HepG2 (cell line): ENCODE measurements around the gene EXOSC6. TPM values are rescaled to one million over a fixed set of nuclear protein-coding genes. Genes with fewer than 3 reads are reported as not detected.
A peak's percentile ranks its signal among the peaks of the same experiment; 100 is the strongest.

Experiments used
- ATAC-seq: fragments of 200-7000 bp; cut with Tn5 transposase; 3 replicates; pipeline ENCODE4 v1.9.1; 2020; ENCODE audit warnings: mild to moderate bottlenecking, moderate library complexity
- BruUV-seq: library from RNA; stranded (reverse); fragments of 400-500 nt; replicated peaks from 2 replicates; lab custom pipeline; 2021; lab: Mats Ljungman, UMichigan
- CTCF ChIA-PET: fragments of 300-600 bp; formaldehyde crosslinking; extraction: SDS; loops from one replicate; lab custom pipeline; 2021; ENCODE audit warnings: low total read pairs, inconsistent platforms, low intra/inter-chr PET ratio; lab: Yijun Ruan, JAX
- POLR2A ChIA-PET: fragments of 350-600 bp; sonication (Branson Sonifier 250); formaldehyde crosslinking; loops from one replicate; lab custom pipeline; 2020; ENCODE audit warnings: antibody characterized with exemption, inconsistent platforms; lab: Yijun Ruan, JAX
- DNase-seq: peaks from one replicate; pipeline ENCODE4 v3.0.0-alpha.2; 2015; ENCODE audit warnings: low spot score
- FAIRE-seq: peaks from 3 replicates; lab custom pipeline; 2011; peaks lifted over from hg19 to GRCh38; lab: Jason Lieb, UNC
- H2AFZ ChIP-seq: one replicate; pipeline ENCODE4 v1.6.1; 2011; ENCODE audit warnings: low read length, inconsistent platforms
- H3K27ac ChIP-seq: fragments of 300-600 bp; 3 replicates; pipeline ENCODE4 v1.8.0; 2011; ENCODE audit warnings: mixed run types, mild to moderate bottlenecking, mixed read lengths, low read length, inconsistent platforms; ENCODE audit not compliant: insufficient read depth; ENCODE audit errors: extremely low read length
- H3K27me3 ChIP-seq, 2 experiments: fragments of 200-600 bp in 1 of 2; 2 replicates in 1 of 2; 3 replicates in 1 of 2; pipeline versions ENCODE4 v1.6.0 to v1.8.0; 2011; ENCODE audit warnings: low read length in 2 of 2, mild to moderate bottlenecking in 2 of 2, moderate library complexity in 2 of 2, inconsistent platforms in 1 of 2; ENCODE audit not compliant: insufficient read depth in 2 of 2, control insufficient read depth in 1 of 2
- H3K36me3 ChIP-seq, 2 experiments: fragments of 200-600 bp in 1 of 2; replicated peaks in 1 of 2; 2 replicates in 1 of 2; 3 replicates in 1 of 2; pipeline versions ENCODE4 v1.5.1 to v1.8.0; 2011; ENCODE audit warnings: low read length in 2 of 2, inconsistent platforms in 1 of 2; ENCODE audit not compliant: insufficient read depth in 2 of 2, control insufficient read depth in 1 of 2
- H3K4me1 ChIP-seq: 2 replicates; pipeline ENCODE4 v1.5.1; 2012; ENCODE audit warnings: low read length, inconsistent platforms; ENCODE audit not compliant: insufficient read depth
- H3K4me2 ChIP-seq: 2 replicates; pipeline ENCODE4 v1.6.0; 2011; ENCODE audit warnings: low read depth, low read length, inconsistent platforms
- H3K4me3 ChIP-seq, 3 experiments: fragments of 200-600 bp in 1 of 3; sonication (generic), shearing (Covaris generic) in 1 of 3; replicated peaks in 1 of 3; 2 replicates each; pipeline ENCODE4 v1.5.1; 2011 to 2016; ENCODE audit warnings: low read length in 3 of 3, inconsistent platforms in 2 of 3, low read depth in 2 of 3, mild to moderate bottlenecking in 2 of 3, control low read depth in 1 of 3, mixed read lengths in 1 of 3; ENCODE audit not compliant: insufficient read depth in 1 of 3
- H3K79me2 ChIP-seq: one replicate; pipeline ENCODE4 v1.6.1; 2011; ENCODE audit warnings: low read length, inconsistent platforms; ENCODE audit not compliant: insufficient read depth
- H3K9ac ChIP-seq: 2 replicates; pipeline ENCODE4 v1.6.0; 2011; ENCODE audit warnings: mild to moderate bottlenecking, low read depth, low read length, inconsistent platforms; ENCODE audit not compliant: insufficient read depth
- H3K9me3 ChIP-seq: 2 replicates; pipeline ENCODE4 v1.5.1; 2012; ENCODE audit warnings: mild to moderate bottlenecking, low read length
- H4K20me1 ChIP-seq: 2 replicates; pipeline ENCODE4 v1.6.0; 2011; ENCODE audit warnings: inconsistent platforms, mild to moderate bottlenecking, low read length, moderate library complexity; ENCODE audit not compliant: insufficient read depth
- CREM ChIP-seq, 2 experiments: sonication (generic) in 1 of 2; formaldehyde crosslinking in 1 of 2; IDR thresholded peaks; 2 replicates each; pipeline versions ENCODE4 v1.4.0 to v1.6.1; 2016 to 2020; ENCODE audit warnings: antibody characterized with exemption in 1 of 2, mild to moderate bottlenecking in 1 of 2, missing genetic modification reagents in 1 of 2
- GRHL1 ChIP-seq: sonication (generic); formaldehyde crosslinking; conservative IDR thresholded peaks from 2 replicates; pipeline ENCODE4 v1.8.0; 2022; ENCODE audit warnings: missing genetic modification reagents
- POLR2G ChIP-seq: fragments of 200-400 bp; formaldehyde crosslinking; IDR thresholded peaks from 2 replicates; pipeline ENCODE4 v1.6.1; 2018; ENCODE audit warnings: mild to moderate bottlenecking, low read depth, low read length, moderate library complexity
- SP140L ChIP-seq: sonication (generic); formaldehyde crosslinking; IDR thresholded peaks from 2 replicates; pipeline ENCODE4 v1.4.0; 2020; ENCODE audit warnings: missing genetic modification reagents, borderline replicate concordance
- SRSF4 ChIP-seq: fragments of 200-400 bp; formaldehyde crosslinking; IDR thresholded peaks from one replicate; pipeline ENCODE4 v1.6.1; 2018; ENCODE audit warnings: mild to moderate bottlenecking, low read depth, low read length, moderate library complexity; ENCODE audit not compliant: poor library complexity, severe bottlenecking
- ZFP1 ChIP-seq: IDR thresholded peaks from 2 replicates; pipeline ENCODE4 v1.6.1; 2016
- ZNF121 ChIP-seq: sonication (generic); formaldehyde crosslinking; IDR thresholded peaks from 2 replicates; pipeline ENCODE4 v1.5.0; 2020; ENCODE audit warnings: mild to moderate bottlenecking, missing genetic modification reagents
- ZNF607 ChIP-seq: sonication (generic); formaldehyde crosslinking; IDR thresholded peaks from 2 replicates; pipeline ENCODE4 v1.5.1; 2020; ENCODE audit warnings: missing genetic modification reagents, mild to moderate bottlenecking, borderline replicate concordance
- WGBS: methylation state at CpG from one replicate; pipeline ENCODE4 v1.1.6; 2017; ENCODE audit warnings: low lambda C conversion rate; 5-methylcytosine and 5-hydroxymethylcytosine counted together
- in situ Hi-C: cut with HindIII; loops from 2 replicates; pipeline ENCODE4 v1.10.0; 2017; ENCODE audit warnings: low pct_unique_long_range_greater_than_20kb; ENCODE audit not compliant: extremely low pct_ligation_motif_present
- intact Hi-C: fragments of 100-400 bp; cut with micrococcal nuclease; formaldehyde crosslinking; loops from one replicate; pipeline ENCODE4 v1.10.0; 2022; ENCODE audit not compliant: unreplicated experiment
- polyA plus RNA-seq, 8 experiments: library from polyadenylated mRNA; depleted of rRNA in 3 of 8; stranded (reverse) in 7 of 8; unstranded in 1 of 8; fragments of >200 nt; fragmentation: Illumina TruSeq in 4 of 8; extraction: Trizol in 4 of 8; gene quantifications; 2 replicates each; pipeline versions ENCODE4 v1.2.1 to v1.2.3, GENCODE V29; 2011 to 2016; ENCODE audit warnings: low read depth in 4 of 8, missing spikeins in 1 of 8, mixed read lengths in 1 of 8; ENCODE audit not compliant: insufficient read depth in 1 of 8
- total RNA-seq, 5 experiments: library from RNA; depleted of rRNA; stranded (reverse); fragments of >200 nt; fragmentation: Illumina TruSeq; extraction: Trizol; gene quantifications; 2 replicates each; pipeline ENCODE4 v1.2.3, GENCODE V29; 2016; ENCODE audit warnings: low read depth in 1 of 5
- TF ChIP-seq, protein P1 (sequence below): sonication (generic); formaldehyde crosslinking; IDR thresholded peaks from 2 replicates; pipeline ENCODE4 v1.5.0; 2020; ENCODE audit warnings: missing genetic modification reagents, mild to moderate bottlenecking, borderline replicate concordance

Gene EXOSC6
- total and polyA plus RNA-seq, 2 of the 13 experiments (the other 11 are each of a cell fraction or from before 2014, with no cell fraction given) = 13.1 to 39.9 TPM

- TF ChIP-seq GRHL1 (CRISPR knock-in tag) (peak; percentile 54; the same call in 1 of the 2 replicates), SRSF4 (peak; percentile 79), ZNF607 (peak; percentile 80; the same call in 1 of the 2 replicates), SP140L (CRISPR knock-in tag) (peak; percentile 85; the same call in 1 of the 2 replicates), POLR2G (peak; percentile 99), ZNF121 (CRISPR knock-in tag) (peak; percentile 71; the same call in 1 of the 2 replicates)
- TF ChIP-seq, protein P1, sequence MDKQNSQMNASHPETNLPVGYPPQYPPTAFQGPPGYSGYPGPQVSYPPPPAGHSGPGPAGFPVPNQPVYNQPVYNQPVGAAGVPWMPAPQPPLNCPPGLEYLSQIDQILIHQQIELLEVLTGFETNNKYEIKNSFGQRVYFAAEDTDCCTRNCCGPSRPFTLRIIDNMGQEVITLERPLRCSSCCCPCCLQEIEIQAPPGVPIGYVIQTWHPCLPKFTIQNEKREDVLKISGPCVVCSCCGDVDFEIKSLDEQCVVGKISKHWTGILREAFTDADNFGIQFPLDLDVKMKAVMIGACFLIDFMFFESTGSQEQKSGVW = no peak
Measured at GRCh38 chr16:70251629-70252354, at the start of gene EXOSC6 (continued).

DNA sequence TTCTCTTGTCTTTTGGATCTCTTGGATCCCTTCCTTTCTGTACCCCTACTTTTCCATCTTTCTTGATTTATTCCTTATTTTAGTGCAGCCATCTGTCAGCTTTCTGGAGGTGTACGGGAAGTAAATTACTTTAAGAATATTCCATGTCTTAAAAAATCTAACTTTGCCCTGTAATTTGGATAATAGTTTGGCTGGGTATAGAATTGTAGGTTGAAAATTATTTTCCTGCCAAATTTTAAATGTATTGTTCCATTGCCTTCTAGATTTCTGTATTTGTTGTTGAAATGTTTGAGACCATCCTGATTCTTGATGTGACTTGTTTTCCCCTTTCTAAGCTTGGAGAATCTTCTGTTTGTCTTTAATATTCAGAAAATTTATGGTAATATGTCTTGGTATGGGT is 49.4 kb upstream of the EXOSC6 start:
- Histone ChIP-seq H4K20me1 (no peaks in the 10 kb centered on the region), H3K4me2 (no peak overlapping the region), H2AFZ (no peak overlapping the region), H3K79me2 (peaks cover 67% of the 10 kb centered on the region), H3K9ac (no peak overlapping the region), H3K9me3 (peaks cover 8% of the 10 kb centered on the region), H3K27ac (no peak overlapping the region), H3K4me1 (peaks cover 45% of the 10 kb centered on the region), H3K27me3 (no peaks in the 10 kb centered on the region), H3K4me3 (no peak overlapping the region), H3K36me3 (peaks cover 1 to 8% of the 10 kb centered on the region in 2 experiments; a peak in 4 of 5 replicates)
- POLR2A ChIA-PET = interaction anchor here (0.7 to 6.2 kb wide), 2 partner anchors 13 to 46 kb away, joined by 4 to 160 read pairs; partner anchors contain the start of gene AARS1
- WGBS = 100% methylated on average over 1 of the region's 1 CpG
- TF ChIP-seq CREM (IDR thresholded peaks at IDR 0.05) (no peak), CREM (CRISPR knock-in tag; IDR thresholded peaks at IDR 0.05) (no peak), ZFP1 (CRISPR knock-in tag) (peak; percentile 99)
- in situ Hi-C loops = no loop called here
- DNase-seq (no peak), FAIRE-seq (no peak), ATAC-seq (no peak)
- CTCF ChIA-PET = no interaction called here
- no TSS peak for BruUV-seq
- intact Hi-C loops = no loop called here
